HG03354 (cell line): ENCODE measurements around the gene RNFT2.

Experiments used
- ATAC-seq: cut with Tn5 transposase; IDR thresholded peaks from one replicate; pipeline ENCODE4 v1.9.1; 2021; ENCODE audit warnings: mild to moderate bottlenecking; ENCODE audit not compliant: unreplicated experiment, poor library complexity, severe bottlenecking

The RNFT2 gene

GRCh38 chr12:116859079-116859478 lies 121.0 kb downstream of the RNFT2 start:
- ATAC-seq = no peak

- ATAC-seq = no peak
Measured at GRCh38 chr12:116860263-116860662, 122.1 kb downstream of the RNFT2 start.

GRCh38 chr12:116861320-116861719 lies 123.2 kb downstream of the RNFT2 start:
- peak; percentile 91 for ATAC-seq

- no peak for ATAC-seq
Measured at GRCh38 chr12:116862167-116862566, 124.1 kb downstream of the RNFT2 start.

GRCh38 chr12:116863275-116863767 lies 125.2 kb downstream of the RNFT2 start:
- no peak for ATAC-seq

- no peak for ATAC-seq
Measured at GRCh38 chr12:116864371-116865160, 126.5 kb downstream of the RNFT2 start.

GRCh38 chr12:116867523-116867922 lies 129.4 kb downstream of the RNFT2 start:
- no peak for ATAC-seq

- no peak for ATAC-seq
Measured at GRCh38 chr12:116870306-116870705, 132.2 kb downstream of the RNFT2 start.

- no peak for ATAC-seq
Measured at GRCh38 chr12:116874324-116874995, 136.3 kb downstream of the RNFT2 start.

- no peak for ATAC-seq
Measured at GRCh38 chr12:116876151-116876869, 138.2 kb downstream of the RNFT2 start.

- no peak for ATAC-seq
Measured at GRCh38 chr12:116878567-116879508, 140.7 kb downstream of the RNFT2 start.

GRCh38 chr12:116879509-116880212 lies 141.5 kb downstream of the RNFT2 start:
- no peak for ATAC-seq

- ATAC-seq = peak; percentile 24
Measured at GRCh38 chr12:116880213-116880816, 142.2 kb downstream of the RNFT2 start.

- peak; percentile 74 for ATAC-seq
Measured at GRCh38 chr12:116880817-116881324, 142.8 kb downstream of the RNFT2 start.

- ATAC-seq = peak; percentile 19
Measured at GRCh38 chr12:116881325-116881876, 143.3 kb downstream of the RNFT2 start, which contains the start of gene HRK. TSS of gene HRK (minus strand) at chr12:116881441. CDS start at chr12:116881307, 134 bp downstream.

- ATAC-seq = no peak
Measured at GRCh38 chr12:116881877-116882507, 143.9 kb downstream of the RNFT2 start.

GRCh38 chr12:116882742-116883141 lies 144.6 kb downstream of the RNFT2 start:
- no peak for ATAC-seq
